ENCODE results near the gene B3GALNT2.

The B3GALNT2 gene

DNA sequence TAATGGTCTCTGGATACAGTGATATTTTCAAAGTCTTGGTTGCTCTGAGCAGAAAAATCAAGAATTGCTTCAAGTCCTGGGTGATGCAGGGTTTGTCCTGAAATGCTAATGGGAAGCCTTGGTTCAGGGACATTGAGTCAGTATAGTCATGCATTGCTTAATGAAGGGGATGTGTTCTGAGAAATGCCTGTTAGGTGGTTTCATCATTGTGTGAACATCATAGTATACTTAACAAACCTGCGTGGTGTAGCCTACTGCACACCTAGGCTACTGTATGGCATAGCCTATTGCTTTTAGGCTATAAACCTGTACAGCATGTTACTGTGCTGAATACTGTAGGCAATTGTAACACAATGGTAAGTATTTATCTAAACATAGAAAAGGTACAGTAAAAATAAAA is 100.7 kb downstream of the B3GALNT2 start:
- no peak for DNase-seq (ENCODE audit: extremely low read depth, low read depth)
- TF ChIP-seq, protein P1, sequence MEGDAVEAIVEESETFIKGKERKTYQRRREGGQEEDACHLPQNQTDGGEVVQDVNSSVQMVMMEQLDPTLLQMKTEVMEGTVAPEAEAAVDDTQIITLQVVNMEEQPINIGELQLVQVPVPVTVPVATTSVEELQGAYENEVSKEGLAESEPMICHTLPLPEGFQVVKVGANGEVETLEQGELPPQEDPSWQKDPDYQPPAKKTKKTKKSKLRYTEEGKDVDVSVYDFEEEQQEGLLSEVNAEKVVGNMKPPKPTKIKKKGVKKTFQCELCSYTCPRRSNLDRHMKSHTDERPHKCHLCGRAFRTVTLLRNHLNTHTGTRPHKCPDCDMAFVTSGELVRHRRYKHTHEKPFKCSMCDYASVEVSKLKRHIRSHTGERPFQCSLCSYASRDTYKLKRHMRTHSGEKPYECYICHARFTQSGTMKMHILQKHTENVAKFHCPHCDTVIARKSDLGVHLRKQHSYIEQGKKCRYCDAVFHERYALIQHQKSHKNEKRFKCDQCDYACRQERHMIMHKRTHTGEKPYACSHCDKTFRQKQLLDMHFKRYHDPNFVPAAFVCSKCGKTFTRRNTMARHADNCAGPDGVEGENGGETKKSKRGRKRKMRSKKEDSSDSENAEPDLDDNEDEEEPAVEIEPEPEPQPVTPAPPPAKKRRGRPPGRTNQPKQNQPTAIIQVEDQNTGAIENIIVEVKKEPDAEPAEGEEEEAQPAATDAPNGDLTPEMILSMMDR (IDR thresholded peaks at IDR 0.05; ENCODE audit: low read depth, low read length, missing control alignments) = no peak
- H3K4me3 ChIP-seq (replicated peaks; ENCODE audit: low read depth, low read length) = no peak overlapping the region

DNA sequence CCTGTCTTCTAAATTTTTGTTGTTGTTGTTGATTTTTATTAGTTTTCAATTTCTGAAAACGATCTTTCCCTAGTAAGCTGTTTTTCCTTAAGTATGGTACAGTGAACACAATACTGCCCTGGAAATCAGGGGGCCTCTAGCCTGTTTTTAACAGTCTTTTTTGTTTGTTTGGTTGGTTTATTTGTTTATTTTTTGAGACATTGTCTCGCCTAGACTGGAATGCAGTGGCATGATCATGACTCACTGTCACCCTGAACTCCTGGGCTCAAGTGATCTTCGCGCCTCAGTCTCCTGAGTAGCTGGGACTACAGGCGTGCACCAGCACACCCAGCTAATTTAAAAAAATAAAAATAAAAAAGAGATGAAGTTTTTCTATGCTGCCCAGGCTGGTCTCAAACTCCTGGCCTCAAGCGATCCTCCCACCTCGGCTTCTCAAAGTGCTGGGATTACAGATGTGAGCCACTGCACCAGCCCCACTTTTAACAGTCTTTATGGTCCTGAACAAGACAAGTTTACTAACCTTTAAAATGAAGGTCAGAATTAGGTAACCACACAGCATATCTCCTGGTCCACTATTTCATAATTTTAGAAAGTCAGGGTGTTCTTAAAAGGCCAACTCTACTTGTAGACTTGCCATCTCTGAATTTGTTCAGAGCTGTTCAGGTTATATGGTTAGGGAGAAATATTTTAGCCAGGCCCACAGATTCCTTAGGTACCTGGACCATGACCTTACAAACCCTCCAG is 101.6 kb downstream of the B3GALNT2 start:
- DNase-seq (ENCODE audit: extremely low read depth, low read depth) = no peak
- TF ChIP-seq, protein P1 (IDR thresholded peaks at IDR 0.05; ENCODE audit: low read depth, low read length, missing control alignments) = no peak
- no peak overlapping the region for H3K4me3 ChIP-seq (replicated peaks; ENCODE audit: low read depth, low read length)

DNA sequence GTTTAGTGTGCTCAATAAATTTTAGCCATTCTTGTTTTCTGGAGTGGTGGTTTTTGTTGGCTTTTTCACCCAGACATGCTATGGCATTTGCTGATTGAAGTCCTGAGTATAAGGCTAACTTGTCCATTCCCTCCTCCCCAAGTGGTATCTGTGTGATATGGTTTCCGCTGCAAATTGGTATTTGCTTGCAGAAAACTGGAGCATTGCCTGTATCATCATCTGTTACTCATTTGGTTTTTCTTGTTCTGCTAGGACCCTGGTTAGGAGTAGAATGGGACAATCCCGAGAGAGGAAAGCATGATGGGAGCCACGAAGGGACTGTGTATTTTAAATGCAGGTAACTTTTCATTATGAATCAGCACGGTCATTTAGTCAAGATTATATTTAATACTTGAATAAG is 103.0 kb downstream of the B3GALNT2 start:
- no peak overlapping the region for H3K4me3 ChIP-seq (replicated peaks; ENCODE audit: low read depth, low read length)
- TF ChIP-seq, protein P1 (IDR thresholded peaks at IDR 0.05; ENCODE audit: low read depth, low read length, missing control alignments) = no peak
- peak; percentile 43 for DNase-seq (ENCODE audit: extremely low read depth, low read depth)

Data from HFF-Myc (cell line).